ENCODE data around the gene PKN2. TPM values are rescaled to one million over a fixed set of nuclear protein-coding genes. Genes with fewer than 3 reads are reported as not detected.
A peak's percentile ranks its signal among the peaks of the same experiment; 100 is the strongest.
"Not testable (repeated sequence)": the region's sequence is repeated elsewhere in the genome, so short reads cannot be mapped to it uniquely, and the experiment has no call there.

The PKN2 gene
- total and polyA plus RNA-seq, 10 donors = 10.2 to 63.9 (median 45.3) TPM

GRCh38 chr1:88701275-88701674 is 17.2 kb downstream of the PKN2 start:
- intact Hi-C loops (cut with DNase I; ENCODE audit: low total_unique reads) = no loop called here
- Histone ChIP-seq H3K27me3 (replicated peaks in 1 of 7) (no peaks in the 10 kb centered on the region), H3K36me3 (peaks cover 0 to 12% (median 0%) of the 10 kb centered on the region in 6 donors), H3K9me3 (peaks cover 0 to 4% (median 0%) of the 10 kb centered on the region in 8 donors), H3K27ac (peak overlapping the region; percentile 49 to 90 (median 84)), H3K4me3 (peak overlapping the region in 2 of 8 donors; percentile 16 to 47), H3K4me1 (peaks cover 16 to 74% (median 61%) of the 10 kb centered on the region in 6 donors)
- WGBS, 5 donors = 16 to 41% (median 26%) methylated on average over 2 of the region's 2 CpGs
- no peak for TF ChIP-seq POLR2AphosphoS5 (IDR thresholded peaks at IDR 0.05)
- TF ChIP-seq, protein P1, sequence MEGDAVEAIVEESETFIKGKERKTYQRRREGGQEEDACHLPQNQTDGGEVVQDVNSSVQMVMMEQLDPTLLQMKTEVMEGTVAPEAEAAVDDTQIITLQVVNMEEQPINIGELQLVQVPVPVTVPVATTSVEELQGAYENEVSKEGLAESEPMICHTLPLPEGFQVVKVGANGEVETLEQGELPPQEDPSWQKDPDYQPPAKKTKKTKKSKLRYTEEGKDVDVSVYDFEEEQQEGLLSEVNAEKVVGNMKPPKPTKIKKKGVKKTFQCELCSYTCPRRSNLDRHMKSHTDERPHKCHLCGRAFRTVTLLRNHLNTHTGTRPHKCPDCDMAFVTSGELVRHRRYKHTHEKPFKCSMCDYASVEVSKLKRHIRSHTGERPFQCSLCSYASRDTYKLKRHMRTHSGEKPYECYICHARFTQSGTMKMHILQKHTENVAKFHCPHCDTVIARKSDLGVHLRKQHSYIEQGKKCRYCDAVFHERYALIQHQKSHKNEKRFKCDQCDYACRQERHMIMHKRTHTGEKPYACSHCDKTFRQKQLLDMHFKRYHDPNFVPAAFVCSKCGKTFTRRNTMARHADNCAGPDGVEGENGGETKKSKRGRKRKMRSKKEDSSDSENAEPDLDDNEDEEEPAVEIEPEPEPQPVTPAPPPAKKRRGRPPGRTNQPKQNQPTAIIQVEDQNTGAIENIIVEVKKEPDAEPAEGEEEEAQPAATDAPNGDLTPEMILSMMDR (IDR thresholded peaks at IDR 0.05 in 8 of 11, conservative IDR thresholded peaks at IDR 0.05 in 3 of 11) = no peak
- TF ChIP-seq POLR2A (IDR thresholded peaks at IDR 0.05) = no peak
- no peak for DNase-seq

DNA sequence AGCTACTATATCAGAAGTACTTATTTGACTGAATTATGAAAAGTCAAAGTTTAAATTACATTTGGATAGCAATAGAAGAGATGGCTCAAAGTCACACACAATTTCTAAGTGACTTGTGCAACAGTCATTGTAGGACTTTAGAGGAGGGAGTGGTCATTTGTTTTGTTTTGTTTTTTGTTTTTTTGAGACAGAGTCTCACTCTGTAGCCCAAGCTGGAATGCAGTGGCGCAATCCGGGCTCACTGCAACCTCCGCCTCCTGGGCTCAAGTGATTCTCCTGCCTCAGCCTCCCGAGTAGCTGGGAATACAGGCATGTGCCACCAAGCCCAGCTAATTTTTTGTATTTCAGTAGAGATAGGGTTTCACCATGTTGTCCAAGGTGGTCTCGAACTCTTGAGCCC is 17.7 kb downstream of the PKN2 start:
- peaks cover 0 to 12% (median 0%) of the 10 kb centered on the region in 6 donors for H3K36me3 ChIP-seq
- H3K9me3 ChIP-seq; intact Hi-C loops (cut with DNase I; ENCODE audit: low total_unique reads); H3K27me3 ChIP-seq (replicated peaks in 1 of 7): not testable (repeated sequence)
- peak; percentile 80 for DNase-seq
- peaks cover 16 to 69% (median 58%) of the 10 kb centered on the region in 6 donors for H3K4me1 ChIP-seq
- H3K4me3 ChIP-seq = peak overlapping the region in 2 of 8 donors; percentile 16 to 47
- peak in 1 of 3 donors; percentile 11 for TF ChIP-seq POLR2AphosphoS5 (IDR thresholded peaks at IDR 0.05)
- 59 to 89% (median 73%) methylated on average over 5 of the region's 5 CpGs for WGBS, 5 donors
- peak overlapping the region; percentile 49 to 90 (median 84) for H3K27ac ChIP-seq

- no peak overlapping the region for H3K27ac ChIP-seq
- peaks cover 0 to 4% (median 2%) of the 10 kb centered on the region in 8 donors for H3K9me3 ChIP-seq
- no peaks in the 10 kb centered on the region for H3K27me3 ChIP-seq (replicated peaks in 1 of 7)
- TF ChIP-seq, protein P1 (IDR thresholded peaks at IDR 0.05 in 8 of 11, conservative IDR thresholded peaks at IDR 0.05 in 3 of 11) = no peak
- TF ChIP-seq POLR2AphosphoS5 (IDR thresholded peaks at IDR 0.05) (no peak), POLR2A (IDR thresholded peaks at IDR 0.05) (no peak)
- intact Hi-C loops (cut with DNase I; ENCODE audit: low total_unique reads) = no loop called here
- WGBS, 5 donors = 92 to 99% (median 97%) methylated on average over 2 of the region's 2 CpGs
- H3K4me3 ChIP-seq = no peak overlapping the region
- H3K36me3 ChIP-seq = peaks cover 0 to 27% (median 4%) of the 10 kb centered on the region in 6 donors
- DNase-seq = no peak
- peaks cover 0 to 17% (median 6%) of the 10 kb centered on the region in 6 donors for H3K4me1 ChIP-seq
These were observed 23.9 kb downstream of the PKN2 start for GRCh38 chr1:88708011-88708410.

DNA sequence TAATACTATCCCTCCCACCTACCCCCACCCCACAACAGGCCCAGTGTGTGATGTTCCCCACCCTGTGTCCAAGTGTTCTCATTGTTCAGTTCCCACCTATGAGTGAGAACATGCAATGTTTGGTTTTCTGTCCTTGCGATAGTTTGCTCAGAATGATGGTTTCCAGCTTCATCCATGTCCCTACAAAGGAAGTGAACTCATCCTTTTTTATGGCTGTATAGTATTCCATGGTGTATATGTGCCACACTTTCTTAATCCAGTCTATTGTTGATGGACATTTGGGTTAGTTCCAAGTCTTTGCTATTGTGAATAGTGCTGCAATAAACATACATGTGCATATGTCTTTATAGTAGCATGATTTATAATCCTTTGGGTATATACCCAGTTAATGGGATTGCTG is 28.8 kb downstream of the PKN2 start:
- H3K4me3 ChIP-seq; H3K27ac ChIP-seq; intact Hi-C loops (cut with DNase I; ENCODE audit: low total_unique reads); DNase-seq; H3K27me3 ChIP-seq (replicated peaks in 1 of 7); H3K4me1 ChIP-seq: not testable (repeated sequence)
- Histone ChIP-seq H3K9me3 (peaks cover 0 to 17% (median 6%) of the 10 kb centered on the region in 8 donors), H3K36me3 (peaks cover 0 to 27% (median 4%) of the 10 kb centered on the region in 6 donors)
- WGBS, 5 donors = 91 to 100% (median 100%) methylated on average over 1 of the region's 1 CpG

- H3K27me3 ChIP-seq (replicated peaks in 1 of 7); H3K4me1 ChIP-seq; H3K4me3 ChIP-seq; H3K27ac ChIP-seq; intact Hi-C loops (cut with DNase I; ENCODE audit: low total_unique reads); DNase-seq: not testable (repeated sequence)
- peaks cover 0 to 10% (median 0%) of the 10 kb centered on the region in 6 donors for H3K36me3 ChIP-seq
- 89 to 100% (median 95%) methylated on average over 2 of the region's 2 CpGs for WGBS, 5 donors
- peaks cover 0 to 17% (median 6%) of the 10 kb centered on the region in 8 donors for H3K9me3 ChIP-seq
These were observed 32.5 kb downstream of the PKN2 start for GRCh38 chr1:88716571-88716970.
